GM21526 (cell line): ENCODE measurements around the gene UBE3A.
"Not testable (repeated sequence)": the region's sequence is repeated elsewhere in the genome, so short reads cannot be mapped to it uniquely, and the experiment has no call there.

Experiments
- ATAC-seq: cut with Tn5 transposase; IDR thresholded peaks from one replicate; pipeline ENCODE4 v1.9.1; 2021; ENCODE audit warnings: moderate library complexity; ENCODE audit not compliant: unreplicated experiment, low FRiP score

The UBE3A gene

GRCh38 chr15:25439369-25439836, 579 bp upstream of the UBE3A start:
- no peak for ATAC-seq

DNA sequence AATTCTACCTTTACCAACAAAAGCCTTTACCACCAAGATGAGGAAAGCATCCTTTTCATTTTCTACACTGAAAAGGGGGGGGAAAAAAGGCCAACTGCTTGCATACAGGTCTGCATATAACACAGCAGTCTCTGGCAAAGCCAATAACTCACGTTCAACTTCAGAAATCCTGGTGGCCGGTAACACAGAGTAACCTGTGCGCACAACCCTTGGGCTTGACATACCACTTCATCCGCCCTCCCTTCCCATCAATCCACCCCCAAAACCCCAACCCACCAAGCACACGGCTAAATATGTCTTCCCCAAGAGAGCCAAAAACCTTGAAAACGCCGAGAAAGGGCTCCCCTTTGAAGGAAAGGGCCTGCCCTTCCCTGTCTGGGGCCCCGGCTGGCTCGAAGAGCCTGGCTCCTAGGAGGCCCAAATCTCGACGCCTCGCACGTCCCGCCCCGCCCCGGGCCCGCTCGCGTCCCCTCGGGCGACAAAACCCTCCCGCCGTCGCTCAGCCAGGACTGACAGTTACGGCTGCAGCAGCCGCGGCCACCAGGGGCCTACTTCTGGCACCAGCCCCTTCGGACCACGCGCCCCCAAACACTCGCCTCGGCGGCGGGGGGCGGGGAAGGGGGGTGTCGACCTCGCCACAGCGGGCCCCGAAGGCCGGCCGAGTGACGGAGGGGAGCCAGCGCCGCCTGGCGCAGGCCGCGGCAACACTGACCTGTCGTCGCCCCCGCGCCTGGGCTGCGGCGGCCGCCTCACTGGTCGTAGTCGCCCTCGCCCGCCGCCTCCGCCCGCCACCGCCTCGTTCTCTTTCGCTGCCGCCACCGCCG, 835 bp downstream of the UBE3A start:
- peak; percentile 45 for ATAC-seq

GRCh38 chr15:25436707-25437106, 2.1 kb downstream of the UBE3A start:
- ATAC-seq, result no peak

GRCh38 chr15:25435474-25436243, 3.2 kb downstream of the UBE3A start:
- ATAC-seq, result no peak

- ATAC-seq, result no peak
Measured at GRCh38 chr15:25433118-25433865, 5.5 kb downstream of the UBE3A start.

GRCh38 chr15:25431836-25432561, 6.8 kb downstream of the UBE3A start:
- no peak for ATAC-seq

DNA sequence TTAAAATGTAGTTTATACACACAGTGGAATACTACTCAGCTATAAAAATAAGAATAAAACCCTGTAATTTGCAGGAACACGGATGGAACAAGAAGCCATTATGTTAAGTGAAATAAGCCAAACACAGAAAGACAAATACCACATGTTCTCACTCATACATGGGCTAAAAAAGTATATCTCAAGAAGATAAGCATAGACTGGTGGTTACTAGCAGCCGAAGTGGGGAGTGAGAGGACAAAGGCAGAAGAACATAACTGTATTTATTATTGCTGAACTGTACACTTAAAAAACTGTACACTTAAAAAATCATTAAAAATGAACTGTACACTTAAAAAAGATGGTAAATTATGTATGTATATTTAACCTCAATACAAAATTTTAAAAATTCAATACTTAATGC, 11.0 kb downstream of the UBE3A start:
- no peak for ATAC-seq

GRCh38 chr15:25426896-25427610, 11.8 kb downstream of the UBE3A start:
- no peak for ATAC-seq

DNA sequence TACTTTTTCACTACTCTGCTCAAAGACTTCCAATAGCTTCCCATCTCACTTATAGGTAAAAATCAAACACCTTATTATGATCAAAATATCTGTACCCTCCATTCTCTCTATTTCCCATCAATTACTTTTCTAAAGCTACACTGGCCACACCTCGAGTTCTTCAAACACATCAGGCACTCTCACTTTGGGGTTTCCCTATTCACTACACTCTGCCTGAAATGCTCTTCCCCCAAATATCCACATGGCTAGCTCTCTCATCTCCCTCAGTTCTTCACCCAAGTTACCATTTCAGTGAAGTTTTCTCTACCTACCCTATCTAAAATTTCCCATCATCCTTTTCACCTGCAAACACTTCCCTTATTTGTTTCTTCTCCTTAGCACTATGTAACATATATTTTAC, 14.8 kb downstream of the UBE3A start:
- ATAC-seq, result no peak

- ATAC-seq, result no peak
Measured at GRCh38 chr15:25422021-25422420, 16.8 kb downstream of the UBE3A start.

- no peak for ATAC-seq
Measured at GRCh38 chr15:25418202-25418601, 20.6 kb downstream of the UBE3A start.

DNA sequence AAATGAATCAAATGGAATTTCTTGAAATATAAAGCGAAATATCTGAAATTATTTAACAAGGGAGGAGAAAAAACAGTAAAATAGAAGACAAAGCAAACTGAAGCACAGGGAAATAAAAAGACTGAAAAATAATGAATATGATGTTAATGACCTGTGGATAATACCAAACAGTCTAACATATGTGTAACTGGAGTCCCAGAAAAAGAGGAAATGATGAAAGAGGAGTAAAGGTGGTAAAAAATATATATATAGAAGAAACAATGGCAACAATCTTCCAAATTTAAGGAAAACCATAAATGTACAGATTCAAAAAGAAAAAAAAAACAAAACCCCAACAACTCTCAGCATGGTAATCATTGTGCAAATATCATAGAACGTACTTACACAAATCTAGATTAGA, 21.2 kb downstream of the UBE3A start:
- ATAC-seq, result no peak

- ATAC-seq, result no peak
Measured at GRCh38 chr15:25416693-25417092, 22.1 kb downstream of the UBE3A start.

DNA sequence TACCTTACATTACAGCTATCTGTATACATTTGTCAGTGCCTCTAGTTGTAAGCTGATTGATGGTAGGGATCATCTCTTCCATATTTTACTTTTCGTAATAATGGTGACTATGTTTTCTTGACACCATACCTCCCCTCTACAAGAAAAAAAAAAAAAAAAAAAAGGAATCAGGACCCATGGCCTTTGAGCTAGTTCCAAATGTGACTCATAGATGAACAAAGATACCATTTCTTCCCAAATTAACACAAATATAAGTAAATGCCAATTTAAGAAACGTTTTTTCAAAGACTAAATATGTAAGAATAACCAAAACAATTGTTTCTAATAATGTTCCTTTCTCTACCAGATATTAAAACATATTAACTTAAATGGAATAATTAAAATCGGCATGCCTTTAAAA, 23.1 kb downstream of the UBE3A start:
- ATAC-seq, result no peak

DNA sequence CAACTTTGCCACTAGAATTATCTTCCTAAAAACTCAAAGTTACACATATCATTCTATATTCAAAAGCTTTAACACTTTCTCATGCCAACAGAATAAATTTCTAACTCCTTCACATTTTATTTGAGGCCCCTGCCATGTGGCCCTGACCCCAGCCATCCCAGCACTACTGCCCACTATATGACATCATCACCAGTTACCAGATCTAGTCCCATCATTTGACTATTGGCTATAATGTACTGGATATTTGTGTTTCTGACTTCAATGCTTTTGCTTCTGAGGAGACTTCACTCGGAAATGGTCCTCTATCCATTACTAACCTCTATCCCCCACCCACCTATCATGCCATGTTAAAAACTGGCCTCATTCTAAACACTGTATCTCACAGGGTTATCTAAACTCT, 23.6 kb downstream of the UBE3A start:
- no peak for ATAC-seq

DNA sequence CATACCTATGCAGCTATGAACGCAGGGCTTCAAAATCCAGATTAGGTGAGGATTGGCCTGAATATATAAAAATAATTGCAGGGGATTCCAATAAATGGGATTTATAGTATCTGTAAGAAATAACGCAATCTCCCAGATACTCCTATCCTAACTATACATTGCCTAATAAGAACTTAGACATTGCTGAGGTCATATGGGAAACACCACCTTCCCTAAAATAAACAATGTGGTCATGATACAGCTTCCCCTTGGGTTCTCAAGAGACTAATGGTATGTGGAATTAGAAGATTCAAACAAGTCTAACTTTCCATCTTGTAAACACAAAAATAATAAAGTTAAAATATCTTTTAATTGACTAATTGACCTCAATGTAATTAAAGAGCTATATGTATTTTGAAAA, 28.2 kb downstream of the UBE3A start:
- ATAC-seq, result no peak

- ATAC-seq, result not testable (repeated sequence)
Measured at GRCh38 chr15:25409731-25410130, 29.1 kb downstream of the UBE3A start.

GRCh38 chr15:25408929-25409328, 29.9 kb downstream of the UBE3A start:
- no peak for ATAC-seq

DNA sequence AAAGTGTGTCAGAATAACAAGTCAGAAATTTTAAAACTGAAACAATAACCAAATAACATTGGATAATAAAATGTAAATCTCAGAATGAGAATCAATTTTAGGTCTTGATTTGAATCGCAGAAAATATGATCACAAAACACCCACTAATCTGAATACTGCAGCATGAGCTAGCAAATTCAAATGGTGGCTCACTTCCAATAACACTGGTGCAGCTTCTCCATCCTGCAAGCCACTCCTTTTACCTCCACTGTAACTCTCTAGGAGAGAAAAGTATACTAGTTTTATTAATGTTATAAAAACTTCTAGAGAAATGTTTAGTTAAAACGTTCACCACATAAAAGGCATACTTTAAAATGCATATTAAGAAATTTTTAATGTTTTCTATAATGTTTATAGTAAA, 30.4 kb downstream of the UBE3A start:
- ATAC-seq, result no peak

GRCh38 chr15:25407950-25408349, 30.9 kb downstream of the UBE3A start:
- ATAC-seq, result no peak
